Measurements from ENCODE around the gene S1PR5. TPM values are rescaled to one million over a fixed set of nuclear protein-coding genes. Genes with fewer than 3 reads are reported as not detected.
A peak's percentile ranks its signal among the peaks of the same experiment; 100 is the strongest.

Gene S1PR5
- total and polyA plus RNA-seq, 9 of the 15 experiments (the other 6 are each of a cell fraction or from before 2014, with no cell fraction given), result 0.03 to 0.54 (median 0.35) TPM; not detected in 4

- TF ChIP-seq NFRKB (IDR thresholded peaks at IDR 0.05; ENCODE audit: low read depth) (no peak), ZBTB33 (CRISPR knock-in tag; IDR thresholded peaks at IDR 0.05) (peak; percentile 97), ELF2 (CRISPR knock-in tag; IDR thresholded peaks at IDR 0.05) (no peak; the same call in 1 of the 2 replicates), MGA (IDR thresholded peaks at IDR 0.05) (peak; percentile 65), RUNX1 (IDR thresholded peaks at IDR 0.05; ENCODE audit: low read depth) (no peak), ELK1 (CRISPR knock-in tag; IDR thresholded peaks at IDR 0.05) (no peak), HMBOX1 (IDR thresholded peaks at IDR 0.05) (no peak), JUND (IDR thresholded peaks at IDR 0.05; ENCODE audit: borderline replicate concordance, low read depth, low read length) (no peak), JUND (tag; IDR thresholded peaks at IDR 0.05; ENCODE audit: borderline replicate concordance, low read depth, low read length) (0 out of 3 replicates have a peak, but pooled peaks have one; percentile 8), SIN3B (IDR thresholded peaks at IDR 0.05; ENCODE audit: low read depth) (no peak), SRSF1 (IDR thresholded peaks at IDR 0.05; ENCODE audit: low read depth, low read length) (no peak), KDM2B (CRISPR knock-in tag; IDR thresholded peaks at IDR 0.05) (no peak), TAF7 (tag; IDR thresholded peaks at IDR 0.05) (no peak)
Measured at GRCh38 chr19:10505583-10506229, 11.5 kb downstream of the S1PR5 start (continued).

Measured in K562 (cell line).